NK-92 (cell line): ENCODE measurements around the gene SELENOO.
"Not testable (repeated sequence)": the region's sequence is repeated elsewhere in the genome, so short reads cannot be mapped to it uniquely, and the experiment has no call there.

Experiments used
- DNase-seq: peaks from one replicate; lab custom pipeline; 2025; ENCODE audit not compliant: unreplicated experiment; lab: John Stamatoyannopoulos, UW

SELENOO gene, protein sequence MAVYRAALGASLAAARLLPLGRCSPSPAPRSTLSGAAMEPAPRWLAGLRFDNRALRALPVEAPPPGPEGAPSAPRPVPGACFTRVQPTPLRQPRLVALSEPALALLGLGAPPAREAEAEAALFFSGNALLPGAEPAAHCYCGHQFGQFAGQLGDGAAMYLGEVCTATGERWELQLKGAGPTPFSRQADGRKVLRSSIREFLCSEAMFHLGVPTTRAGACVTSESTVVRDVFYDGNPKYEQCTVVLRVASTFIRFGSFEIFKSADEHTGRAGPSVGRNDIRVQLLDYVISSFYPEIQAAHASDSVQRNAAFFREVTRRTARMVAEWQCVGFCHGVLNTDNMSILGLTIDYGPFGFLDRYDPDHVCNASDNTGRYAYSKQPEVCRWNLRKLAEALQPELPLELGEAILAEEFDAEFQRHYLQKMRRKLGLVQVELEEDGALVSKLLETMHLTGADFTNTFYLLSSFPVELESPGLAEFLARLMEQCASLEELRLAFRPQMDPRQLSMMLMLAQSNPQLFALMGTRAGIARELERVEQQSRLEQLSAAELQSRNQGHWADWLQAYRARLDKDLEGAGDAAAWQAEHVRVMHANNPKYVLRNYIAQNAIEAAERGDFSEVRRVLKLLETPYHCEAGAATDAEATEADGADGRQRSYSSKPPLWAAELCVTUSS

DNA sequence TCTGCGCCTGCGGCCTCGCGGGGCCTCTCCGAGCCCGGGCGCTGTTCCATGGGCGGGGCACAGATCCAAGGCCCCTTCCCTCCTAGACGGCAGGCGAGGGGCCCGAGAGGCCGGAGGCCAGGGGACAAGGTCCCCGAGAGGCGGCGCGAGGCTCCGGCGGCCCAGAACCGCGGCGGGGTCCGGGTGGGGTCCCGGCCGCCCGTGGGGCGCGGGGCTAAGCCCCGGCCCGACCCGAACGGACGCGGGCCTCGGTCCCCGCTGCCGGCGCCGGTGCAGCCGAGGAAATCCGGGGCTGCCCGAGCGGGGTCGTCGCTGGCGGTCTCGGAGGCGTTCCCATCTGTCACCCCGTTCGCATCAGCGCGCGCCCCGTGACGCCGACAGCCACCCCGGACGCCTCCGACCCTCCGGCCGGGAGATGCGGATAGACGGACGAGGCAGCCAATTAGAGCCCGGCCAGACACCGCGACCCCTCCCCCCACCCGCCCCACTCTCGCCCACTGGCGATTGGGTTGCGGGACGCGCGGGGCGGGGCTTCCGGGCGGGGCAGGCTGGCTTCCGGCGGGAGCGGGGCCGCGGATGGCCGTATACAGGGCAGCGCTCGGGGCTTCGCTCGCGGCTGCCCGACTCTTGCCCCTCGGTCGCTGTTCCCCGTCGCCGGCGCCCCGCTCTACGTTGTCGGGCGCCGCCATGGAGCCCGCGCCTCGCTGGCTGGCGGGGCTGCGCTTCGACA, at the start of gene SELENOO:
Gene SELENOO (plus strand): TSS at position 551 of the 730 bp plus-strand sequence. CDS start 26 bp downstream, at position 577.
- peak; percentile 39 for DNase-seq

DNA sequence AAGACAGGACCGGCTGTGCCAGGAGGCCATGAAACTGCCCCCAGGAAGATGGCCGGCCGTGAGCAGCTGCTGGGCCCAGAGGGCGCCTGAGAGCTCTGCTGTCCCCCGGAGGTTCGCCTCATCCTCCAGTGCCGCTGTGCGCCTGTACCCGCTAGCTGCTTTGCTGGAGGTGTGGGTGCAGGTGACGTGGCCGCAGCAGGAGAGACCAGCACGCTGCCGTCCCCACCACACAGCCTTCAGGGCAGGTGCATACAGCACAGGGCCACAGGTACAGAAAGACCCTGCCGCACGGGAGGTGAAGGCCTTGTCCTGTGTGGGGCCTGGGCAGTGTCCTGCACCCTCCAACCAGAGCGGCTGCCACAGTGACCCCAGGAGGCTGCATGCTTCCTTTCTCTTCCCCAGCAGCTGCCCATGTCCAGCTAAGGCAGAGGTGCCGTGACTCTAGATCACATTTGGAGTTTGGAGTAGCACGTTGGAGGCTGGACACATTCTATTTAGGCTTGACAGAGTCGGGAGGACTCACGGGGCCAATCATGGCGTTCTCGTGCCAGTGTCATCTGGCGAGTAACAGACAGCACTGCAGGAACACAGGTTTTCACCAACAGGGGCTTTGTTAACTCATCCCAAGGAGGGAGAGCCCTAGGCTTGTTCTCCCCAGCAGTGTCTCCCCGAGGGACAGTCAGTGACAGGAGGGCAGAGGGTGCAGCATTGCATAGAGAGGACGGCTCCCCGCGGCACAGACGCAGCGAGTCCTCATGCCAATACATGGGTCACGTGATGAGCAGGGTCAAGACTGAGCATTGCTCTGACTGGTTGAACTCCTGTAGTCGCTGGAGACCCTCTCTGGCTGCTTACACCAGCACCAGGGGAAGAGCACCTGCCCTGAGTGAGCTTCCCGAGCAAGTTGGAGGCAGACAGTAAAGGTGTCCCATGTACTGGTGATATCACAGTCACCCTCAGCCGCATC, 49.0 kb upstream of the SELENOO start:
- no peak for DNase-seq

DNA sequence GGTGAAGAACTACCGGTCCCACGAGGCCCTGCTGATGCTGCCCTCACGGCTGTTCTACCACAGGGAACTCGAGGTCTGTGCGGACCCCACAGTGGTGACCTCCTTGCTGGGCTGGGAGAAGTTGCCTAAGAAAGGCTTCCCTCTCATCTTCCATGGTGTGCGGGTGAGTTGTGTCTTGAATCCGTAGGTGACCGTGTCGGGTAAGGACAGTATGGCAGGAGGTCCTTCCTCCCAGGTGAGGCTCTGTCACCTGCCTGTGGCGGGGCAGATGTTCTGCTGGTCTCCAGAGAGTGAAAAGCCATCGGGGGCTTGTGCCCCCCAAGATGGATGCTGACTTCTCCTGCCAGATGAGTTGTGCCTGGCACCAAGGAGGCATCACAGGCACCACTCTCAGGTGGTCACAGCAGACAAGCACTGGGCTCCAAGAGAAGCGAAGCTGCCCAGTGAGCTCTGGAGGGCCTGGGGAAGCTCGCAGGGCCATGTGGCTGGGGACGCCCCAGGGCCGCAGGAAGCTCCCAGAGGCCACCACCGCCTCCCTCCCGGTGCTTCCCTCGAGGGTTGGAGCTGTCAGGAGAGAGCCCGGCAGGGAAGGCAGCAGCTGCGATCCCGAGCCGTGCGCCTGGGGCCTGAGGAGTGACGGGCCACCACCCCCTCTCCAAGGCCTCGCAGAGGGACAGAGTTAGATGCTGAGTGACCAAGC, 47.6 kb upstream of the SELENOO start:
- DNase-seq, result no peak

DNA sequence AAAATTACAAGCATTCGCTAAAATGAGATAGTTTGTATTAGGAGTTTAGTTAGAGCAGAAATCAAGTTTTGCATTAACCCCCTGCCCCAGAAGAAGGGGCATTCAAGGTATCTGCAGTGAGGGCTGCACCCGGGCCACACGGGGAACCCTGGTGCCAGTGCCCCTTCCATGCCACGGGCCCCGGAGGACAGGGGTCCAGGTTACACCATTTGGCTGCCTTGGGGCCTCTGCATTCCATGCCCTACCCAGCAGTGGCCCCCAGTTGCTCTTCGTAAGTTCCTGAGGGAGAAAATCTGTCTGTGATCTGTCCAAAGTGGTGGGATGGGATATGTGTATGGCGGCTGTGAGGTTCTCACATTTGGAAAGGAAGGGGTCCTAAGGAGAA, 47.1 kb upstream of the SELENOO start:
- no peak for DNase-seq

DNA sequence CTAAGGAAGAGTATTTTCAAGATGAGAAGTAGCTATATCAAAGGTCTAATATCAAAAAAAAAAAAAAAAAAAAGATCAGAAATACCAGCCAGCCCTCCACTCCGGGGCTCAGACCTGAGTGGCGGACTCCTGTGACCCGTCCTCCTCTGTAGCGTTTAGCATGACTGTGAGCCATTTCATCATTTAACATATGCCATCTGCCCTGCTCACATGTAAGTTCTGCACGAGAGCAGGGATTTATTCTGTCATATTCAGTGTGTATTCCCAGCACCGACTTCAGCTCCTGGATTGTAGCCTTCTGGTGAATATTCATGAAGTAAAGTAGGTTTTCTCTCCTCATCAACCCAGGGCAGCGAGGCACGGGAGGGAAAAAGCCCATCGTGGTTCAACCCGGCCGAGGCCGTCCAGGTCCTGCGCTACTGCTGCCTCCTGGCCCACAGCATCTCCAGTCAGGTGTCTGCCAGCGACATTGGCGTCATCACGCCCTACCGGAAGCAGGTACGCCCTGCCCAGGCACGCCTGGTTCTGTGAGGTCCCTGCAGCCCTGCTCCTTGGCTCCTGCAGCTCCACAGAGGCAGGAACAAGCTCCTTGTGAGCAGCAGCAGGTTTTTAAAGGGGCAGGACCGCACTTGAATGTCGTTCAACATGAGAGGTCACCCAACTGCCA, 43.0 kb upstream of the SELENOO start:
- no peak for DNase-seq

DNA sequence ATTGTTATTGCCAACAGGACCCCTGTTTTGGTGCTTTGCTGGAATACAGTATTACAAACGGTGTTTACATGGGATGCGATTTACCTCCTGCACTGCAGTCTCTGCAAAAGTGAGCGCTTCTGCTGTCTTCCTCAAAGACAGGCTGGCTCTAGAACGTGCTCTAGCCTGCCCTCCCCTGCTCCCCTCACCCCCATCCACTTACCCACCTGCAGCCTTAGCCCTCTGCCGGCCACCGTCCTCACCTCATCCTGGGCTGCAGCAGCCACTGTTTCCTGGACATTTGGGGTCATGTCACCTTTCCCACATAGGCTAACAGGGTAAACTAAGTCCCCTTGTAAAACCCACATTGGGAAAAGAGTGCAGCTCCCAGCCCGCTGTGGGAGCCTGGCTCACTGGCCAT, 39.9 kb upstream of the SELENOO start:
- DNase-seq, result no peak

DNA sequence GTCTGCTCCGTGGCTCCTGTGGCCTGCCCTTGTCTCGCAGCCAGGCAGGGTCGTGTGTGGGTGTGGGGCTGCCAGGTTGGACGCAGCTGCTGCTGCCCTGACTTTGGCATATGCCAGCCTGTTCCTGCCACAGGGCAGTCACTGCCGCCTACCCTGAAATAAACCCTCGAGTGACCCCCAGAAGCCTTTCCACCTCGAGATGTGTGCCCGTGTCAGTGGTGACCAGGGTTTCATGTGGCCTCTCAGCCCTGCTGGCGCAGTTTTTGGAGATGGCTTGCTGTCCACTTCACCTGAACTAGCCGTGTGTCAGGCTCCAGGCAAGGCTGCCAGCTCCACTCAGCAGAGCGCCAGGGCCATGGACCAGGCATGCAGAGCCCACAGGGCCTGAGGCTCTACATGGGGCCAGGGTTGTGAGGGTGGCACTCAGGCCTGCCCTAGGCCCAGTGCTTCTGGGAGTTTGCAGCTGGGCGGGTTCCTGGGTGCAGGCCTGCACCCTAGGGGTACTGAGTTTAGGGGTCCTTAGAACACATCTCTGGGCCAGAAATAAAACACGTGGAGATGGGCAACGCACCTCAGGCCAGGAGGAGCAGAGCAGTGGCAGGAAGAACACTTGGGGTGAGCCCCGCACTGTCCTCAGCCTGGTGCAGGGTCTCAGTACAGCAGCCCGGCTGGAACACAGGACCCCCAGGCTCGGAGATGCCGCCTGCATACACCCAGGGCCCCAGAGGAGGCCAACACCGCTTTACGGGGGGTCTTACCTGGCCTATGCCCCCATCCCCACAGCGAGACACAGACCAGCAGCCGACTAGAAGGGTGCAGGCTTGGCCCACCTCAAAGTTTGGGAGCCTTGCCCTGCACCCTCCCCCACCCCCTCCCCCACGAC, 39.1 kb upstream of the SELENOO start:
- DNase-seq, result no peak

DNA sequence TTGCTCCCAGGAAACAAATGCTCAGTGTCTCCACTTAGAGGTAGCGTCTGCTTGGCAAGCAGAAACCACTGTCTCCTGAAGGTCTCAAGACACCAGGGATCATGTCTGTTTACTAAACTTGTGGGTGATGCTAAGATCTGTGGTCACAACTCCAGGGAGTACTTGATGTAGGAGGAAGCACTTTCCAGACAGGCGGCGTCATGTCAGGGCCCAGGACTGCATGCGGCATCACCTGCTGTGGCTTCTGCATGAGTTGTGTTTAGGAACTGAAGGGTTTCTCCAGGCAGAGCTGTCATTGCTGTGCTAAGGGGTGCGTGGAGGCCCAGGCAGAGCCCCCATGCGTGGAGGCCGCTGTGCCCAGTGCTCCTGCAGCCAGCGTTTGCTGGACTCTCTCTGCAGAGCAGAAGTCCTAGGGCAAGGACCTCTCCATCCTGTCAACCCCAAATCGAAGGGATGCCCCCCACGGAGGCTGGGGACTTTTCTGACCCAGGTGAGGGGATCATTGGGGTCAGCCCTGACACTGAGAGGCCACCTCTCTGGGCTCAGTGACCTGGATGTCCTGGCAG, 38.3 kb upstream of the SELENOO start:
- DNase-seq, result no peak

DNA sequence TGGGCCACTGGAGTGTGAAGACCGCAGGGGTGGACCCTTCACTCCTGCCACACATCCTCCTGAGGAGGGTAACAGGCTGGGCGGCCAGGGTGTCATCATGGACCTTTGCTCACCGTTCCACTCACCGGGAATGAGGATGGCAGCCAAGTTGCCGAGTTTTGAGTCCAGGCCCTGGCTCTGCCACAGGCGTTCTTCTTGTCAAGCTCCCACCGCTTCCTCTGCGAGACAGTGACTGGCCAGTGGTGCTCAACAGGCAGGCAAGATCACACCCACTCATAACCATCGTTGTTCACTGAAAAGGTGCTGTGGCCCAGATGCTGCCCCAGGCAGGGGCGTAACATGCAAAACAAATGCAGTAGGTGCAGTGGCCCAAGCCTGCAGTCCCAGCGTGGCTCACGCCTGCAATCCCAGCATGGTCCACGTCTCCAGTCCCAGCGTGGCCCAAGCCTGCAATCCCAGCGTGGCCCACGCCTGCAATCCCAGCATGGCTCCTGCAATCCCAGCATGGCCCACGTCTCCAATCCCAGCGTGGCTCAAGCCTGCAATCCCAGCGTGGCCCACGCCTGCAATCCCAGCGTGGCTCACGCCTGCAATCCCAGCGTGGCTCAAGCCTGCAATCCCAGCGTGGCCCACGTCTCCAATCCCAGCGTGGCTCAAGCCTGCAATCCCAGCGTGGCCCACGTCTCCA, 35.2 kb upstream of the SELENOO start:
- no peak for DNase-seq

DNA sequence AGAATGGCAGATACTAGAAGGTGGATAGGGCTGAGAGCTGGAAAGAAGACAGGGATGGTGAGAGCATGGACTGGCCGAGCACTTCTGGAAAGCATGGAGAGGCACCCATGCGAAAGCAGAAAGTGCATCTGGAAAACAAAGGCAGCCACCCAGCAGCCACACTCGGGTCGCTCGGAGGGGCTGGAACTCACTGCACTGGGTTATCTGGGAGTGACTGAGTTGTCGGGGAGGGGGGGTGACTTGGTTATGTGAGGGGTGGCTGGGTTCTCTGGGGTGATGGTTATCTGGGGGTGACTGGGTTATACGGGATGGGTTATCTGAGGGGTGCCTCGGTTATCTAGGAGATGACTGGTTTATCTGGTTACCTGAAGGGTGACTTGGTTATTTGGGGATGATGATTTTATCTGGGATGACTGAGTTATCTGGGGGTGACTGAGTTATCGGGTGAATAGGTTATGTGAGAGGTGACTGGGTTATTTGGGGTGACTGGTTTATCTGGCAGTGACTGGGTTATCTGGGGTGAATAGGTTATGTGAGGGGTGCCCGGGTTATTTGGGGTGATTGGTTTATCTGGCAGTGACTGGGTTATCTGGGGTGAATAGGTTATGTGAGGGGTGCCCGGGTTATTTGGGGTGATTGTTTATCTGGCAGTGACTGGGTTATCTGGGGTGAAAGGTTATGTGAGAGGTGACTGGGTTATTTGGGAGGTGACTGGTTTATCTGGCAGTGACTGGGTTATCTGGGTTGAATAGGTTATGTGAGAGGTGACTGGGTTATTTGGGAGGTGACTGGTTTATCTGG, 32.9 kb upstream of the SELENOO start:
- DNase-seq, result no peak

DNA sequence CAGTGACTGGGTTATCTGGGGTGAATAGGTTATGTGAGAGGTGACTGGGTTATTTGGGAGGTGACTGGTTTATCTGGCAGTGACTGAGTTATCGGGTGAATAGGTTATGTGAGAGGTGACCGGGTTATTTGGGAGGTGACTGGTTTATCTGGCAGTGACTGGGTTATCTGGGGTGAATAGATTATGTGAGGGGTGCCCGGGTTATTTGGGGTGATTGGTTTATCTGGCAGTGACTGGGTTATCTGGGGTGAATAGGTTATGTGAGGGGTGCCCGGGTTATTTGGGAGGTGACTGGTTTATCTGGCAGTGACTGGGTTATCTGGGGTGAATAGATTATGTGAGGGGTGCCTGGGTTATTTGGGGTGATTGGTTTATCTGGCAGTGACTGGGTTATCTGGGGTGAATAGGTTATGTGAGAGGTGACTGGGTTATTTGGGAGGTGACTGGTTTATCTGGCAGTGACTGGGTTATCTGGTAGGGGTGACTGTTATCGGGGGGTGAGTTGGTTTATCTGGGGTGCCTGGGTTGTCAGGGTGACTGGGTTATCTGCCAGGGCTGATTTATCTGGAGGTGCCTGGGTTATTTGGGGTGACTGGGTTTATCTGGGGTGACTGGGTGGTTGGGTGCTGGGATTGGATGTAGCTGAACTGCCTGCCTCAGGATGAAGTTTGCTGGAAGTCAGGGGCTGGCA, 32.2 kb upstream of the SELENOO start:
- DNase-seq, result not testable (repeated sequence)

DNA sequence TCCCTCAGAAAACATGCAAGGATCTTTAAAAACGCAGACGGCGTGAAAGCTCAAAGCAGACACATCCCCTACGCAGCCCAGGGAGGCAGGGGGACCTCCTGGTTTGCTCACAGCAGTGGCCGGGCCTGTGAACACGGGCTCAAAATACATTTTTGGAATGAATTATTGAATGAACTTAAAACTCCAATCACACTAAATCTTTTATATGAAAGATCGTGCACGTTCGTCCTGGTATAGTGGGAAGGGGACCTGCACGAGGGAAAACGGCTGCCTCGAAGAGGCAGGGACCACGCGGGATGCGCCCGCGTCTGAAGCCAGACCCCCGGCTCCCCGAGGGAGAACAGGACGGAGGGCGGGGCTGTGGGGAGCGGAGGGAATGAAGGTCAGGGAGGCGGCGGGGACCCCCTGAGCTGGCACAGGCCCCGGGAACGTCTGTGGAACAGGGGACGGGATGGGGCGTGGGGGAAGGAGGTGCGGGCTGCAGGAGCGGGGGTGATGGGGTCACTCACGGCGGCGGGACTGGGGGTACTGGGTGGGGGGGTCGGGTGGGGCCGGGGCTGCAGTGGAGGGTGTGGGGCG, 31.5 kb upstream of the SELENOO start:
- DNase-seq, result no peak

DNA sequence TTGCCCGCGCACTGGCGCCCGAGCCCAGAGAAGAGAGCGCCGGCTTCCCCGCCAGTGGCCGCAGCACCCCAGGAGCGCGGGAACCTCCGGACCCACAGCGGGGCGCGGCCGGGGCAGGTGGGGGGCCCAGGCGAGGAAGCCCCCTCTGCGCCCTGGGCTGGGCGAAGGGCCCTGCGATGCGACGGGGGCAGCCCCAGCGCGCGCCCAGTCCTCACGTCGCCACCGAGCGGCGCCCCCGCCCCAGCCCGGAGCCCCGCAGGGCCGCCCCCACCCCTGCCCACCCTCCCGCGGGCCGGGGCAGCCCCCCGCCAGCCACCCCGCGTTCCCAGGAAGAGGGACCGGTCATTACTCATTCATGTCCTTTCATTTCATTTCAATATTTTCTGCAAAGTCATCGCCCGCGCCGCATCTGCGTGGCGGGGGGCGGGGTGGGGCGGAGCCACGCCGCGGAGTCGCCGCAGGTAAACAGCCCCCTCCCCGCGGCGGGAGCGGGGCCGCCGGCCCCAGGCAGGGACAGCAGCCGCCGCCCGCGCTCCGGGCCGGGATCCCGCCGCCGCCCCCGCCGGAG, 31.0 kb upstream of the SELENOO start:
- DNase-seq, result no peak

DNA sequence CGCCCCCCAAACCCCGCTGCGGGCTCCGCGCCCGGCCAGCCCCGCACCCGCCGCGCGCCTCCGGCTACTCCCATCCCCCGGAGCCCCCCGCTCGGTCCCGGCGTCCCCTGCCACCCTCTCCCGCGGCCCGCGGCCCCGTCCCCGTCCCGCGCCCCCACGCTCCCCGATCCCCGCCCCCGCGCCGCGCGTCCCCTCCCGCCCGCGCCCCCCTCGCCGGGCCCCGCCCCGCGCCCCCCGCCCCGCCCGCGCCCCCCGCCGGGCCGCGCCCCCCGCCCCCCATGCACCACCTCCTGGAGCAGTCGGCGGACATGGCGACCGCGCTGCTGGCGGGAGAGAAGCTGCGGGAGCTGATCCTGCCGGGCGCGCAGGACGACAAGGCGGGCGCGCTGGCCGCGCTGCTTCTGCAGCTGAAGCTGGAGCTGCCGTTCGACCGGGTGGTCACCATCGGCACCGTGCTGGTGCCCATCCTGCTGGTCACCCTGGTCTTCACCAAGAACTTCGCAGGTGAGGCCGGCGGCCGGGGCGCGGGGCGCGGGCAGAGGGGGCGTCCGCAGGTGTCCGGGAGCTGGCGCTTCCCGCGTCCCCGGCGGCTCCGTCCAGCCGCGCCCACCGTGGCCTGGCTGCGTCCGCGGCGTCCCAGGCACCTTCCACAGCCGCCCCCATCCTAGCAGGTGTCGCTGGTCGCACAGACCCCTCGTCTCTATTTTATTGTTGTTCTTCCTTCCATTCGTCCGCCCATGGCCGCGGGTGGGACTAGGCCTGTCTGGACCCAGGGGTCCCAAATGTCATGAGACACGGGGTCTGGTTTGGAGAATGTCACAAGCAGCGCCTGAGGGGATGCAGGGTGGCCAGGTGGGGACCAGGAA, 30.1 kb upstream of the SELENOO start, which contains the start of gene PANX2:
Gene PANX2 (plus strand): TSS at position 279 of the 866 bp plus-strand sequence. CDS start 0 bp downstream, at position 279.
- no peak for DNase-seq
